ENCODE results near the gene OR4N2.
"Not testable (repeated sequence)": the region's sequence is repeated elsewhere in the genome, so short reads cannot be mapped to it uniquely, and the experiment has no call there.

The OR4N2 gene

GRCh38 chr14:19834203-19834848 is 30.8 kb downstream of the OR4N2 start:
- not testable (repeated sequence) for DNase-seq

- no peak for DNase-seq
These were observed 34.9 kb downstream of the OR4N2 start for GRCh38 chr14:19838433-19838832.

- no peak for DNase-seq
These were observed 47.8 kb downstream of the OR4N2 start for GRCh38 chr14:19851365-19851764.

DNA sequence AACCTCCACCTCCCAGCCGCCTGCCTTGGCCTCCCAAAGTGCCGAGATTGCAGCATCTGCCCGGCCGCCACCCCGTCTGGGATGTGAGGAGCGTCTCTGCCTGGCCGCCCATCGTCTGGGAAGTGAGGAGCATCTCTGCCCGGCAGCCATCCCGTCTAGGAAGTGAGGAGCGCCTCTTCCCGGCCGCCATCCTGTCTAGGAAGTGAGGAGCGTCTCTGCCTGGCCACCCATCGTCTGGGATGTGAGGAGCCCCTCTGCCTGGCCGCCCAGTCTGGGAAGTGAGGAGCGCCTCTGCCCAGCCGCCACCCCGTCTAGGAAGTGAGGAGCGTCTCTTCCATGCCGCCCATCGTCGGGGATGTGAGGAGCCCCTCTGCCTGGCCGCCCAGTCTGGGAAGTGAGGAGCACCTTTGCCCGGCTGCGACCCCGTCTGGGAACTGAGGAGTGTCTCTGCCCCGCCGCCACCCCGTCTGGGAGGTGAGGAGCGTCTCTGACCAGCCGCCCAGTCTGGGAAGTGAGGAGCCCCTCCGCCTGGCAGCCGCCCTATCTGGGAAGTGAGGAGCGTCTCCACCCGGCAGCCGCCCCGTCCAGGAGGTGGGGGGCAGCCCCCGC is 62.6 kb downstream of the OR4N2 start:
- DNase-seq, result not testable (repeated sequence)

DNA sequence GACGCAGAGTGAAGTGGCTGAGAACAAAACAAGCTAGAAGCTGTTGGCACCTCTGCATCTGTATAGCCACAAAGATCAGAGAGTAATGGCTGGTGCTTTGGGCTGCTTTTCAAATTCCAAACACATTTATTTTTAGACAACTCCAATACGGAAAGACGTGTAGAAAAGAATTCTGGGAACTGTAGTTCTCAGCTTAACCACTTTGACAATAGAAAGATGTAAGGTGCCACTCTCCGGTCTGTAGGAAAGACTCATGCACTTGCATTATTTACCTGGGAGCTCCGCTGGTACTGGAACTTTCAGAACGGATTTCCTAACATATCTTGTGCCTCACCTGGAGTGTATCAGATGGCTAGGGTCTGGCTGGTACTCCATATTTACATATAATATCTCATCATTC is 69.6 kb downstream of the OR4N2 start:
- DNase-seq, result no peak

GRCh38 chr14:19874842-19875241 is 71.3 kb downstream of the OR4N2 start, which contains the start of gene OR4K2:
Gene OR4K2 (plus strand): TSS chr14:19875142. CDS start chr14:19876268, 1,126 bp downstream.
- DNase-seq, result no peak

GRCh38 chr14:19878029-19878642 is 74.6 kb downstream of the OR4N2 start:
- DNase-seq, result no peak

Data from amygdala (tissue), 56 donors.